VCaP (cell line): Measurements from ENCODE around the gene HFE.
"Not testable (repeated sequence)": the region's sequence is repeated elsewhere in the genome, so short reads cannot be mapped to it uniquely, and the experiment has no call there.

ENCODE experiments used
- H3K27ac ChIP-seq: fragments of 450-650 bp; 2 replicates; pipeline ENCODE4 v1.5.1; 2017
- CTCF ChIP-seq: fragments of 450-650 bp; conservative IDR thresholded peaks from 2 replicates; pipeline ENCODE4 v1.5.1; 2017; ENCODE audit warnings: mild to moderate bottlenecking, moderate library complexity

The HFE gene

GRCh38 chr6:26057899-26058298 lies 29.3 kb upstream of the HFE start:
- peak overlapping the region; percentile 81; the same call in 1 of the 2 replicates for H3K27ac ChIP-seq
- no peak for TF ChIP-seq CTCF

- not testable (repeated sequence) for H3K27ac ChIP-seq
These were observed 28.7 kb upstream of the HFE start for GRCh38 chr6:26058477-26059033.

- no peak overlapping the region for H3K27ac ChIP-seq
- TF ChIP-seq CTCF = no peak
These were observed 27.3 kb upstream of the HFE start for GRCh38 chr6:26059941-26060340.

GRCh38 chr6:26064619-26065257 lies 22.5 kb upstream of the HFE start:
- peak; percentile 85 for TF ChIP-seq CTCF
- H3K27ac ChIP-seq = no peak overlapping the region

GRCh38 chr6:26065952-26066380 lies 21.3 kb upstream of the HFE start:
- H3K27ac ChIP-seq = peak overlapping the region; percentile 54
- TF ChIP-seq CTCF = peak; percentile 97

GRCh38 chr6:26067367-26067766 lies 19.9 kb upstream of the HFE start:
- TF ChIP-seq CTCF = no peak
- peak overlapping the region; percentile 54 for H3K27ac ChIP-seq

- no peak for TF ChIP-seq CTCF
- peak overlapping the region; percentile 54 for H3K27ac ChIP-seq
These were observed 19.2 kb upstream of the HFE start for GRCh38 chr6:26068036-26068435.

- H3K27ac ChIP-seq = no peak overlapping the region
- no peak for TF ChIP-seq CTCF
These were observed 16.1 kb upstream of the HFE start for GRCh38 chr6:26071135-26071534.
